ENCODE results near the gene MEIKIN.

MEIKIN gene

GRCh38 chr5:131767891-131768290 lies 177.6 kb downstream of the MEIKIN start:
- POLR2A ChIA-PET: no interaction called here
- TF ChIP-seq ARNT (IDR thresholded peaks at IDR 0.05) (no peak), FOXK2 (IDR thresholded peaks at IDR 0.05) (no peak), L3MBTL2 (conservative IDR thresholded peaks at IDR 0.05) (no peak), HDGF (IDR thresholded peaks at IDR 0.05; ENCODE audit: borderline replicate concordance) (no peak), SUZ12 (IDR thresholded peaks at IDR 0.05) (no peak), FOXM1 (IDR thresholded peaks at IDR 0.05; ENCODE audit: borderline replicate concordance) (no peak), NFRKB (IDR thresholded peaks at IDR 0.05) (no peak), TARDBP (IDR thresholded peaks at IDR 0.05) (no peak), BHLHE40 (IDR thresholded peaks at IDR 0.05; ENCODE audit: borderline replicate concordance) (no peak), SP1 (IDR thresholded peaks at IDR 0.05) (no peak), ELF4 (IDR thresholded peaks at IDR 0.05) (no peak), LEF1 (IDR thresholded peaks at IDR 0.05; ENCODE audit: borderline replicate concordance) (no peak)
- TF ChIP-seq, protein P1, sequence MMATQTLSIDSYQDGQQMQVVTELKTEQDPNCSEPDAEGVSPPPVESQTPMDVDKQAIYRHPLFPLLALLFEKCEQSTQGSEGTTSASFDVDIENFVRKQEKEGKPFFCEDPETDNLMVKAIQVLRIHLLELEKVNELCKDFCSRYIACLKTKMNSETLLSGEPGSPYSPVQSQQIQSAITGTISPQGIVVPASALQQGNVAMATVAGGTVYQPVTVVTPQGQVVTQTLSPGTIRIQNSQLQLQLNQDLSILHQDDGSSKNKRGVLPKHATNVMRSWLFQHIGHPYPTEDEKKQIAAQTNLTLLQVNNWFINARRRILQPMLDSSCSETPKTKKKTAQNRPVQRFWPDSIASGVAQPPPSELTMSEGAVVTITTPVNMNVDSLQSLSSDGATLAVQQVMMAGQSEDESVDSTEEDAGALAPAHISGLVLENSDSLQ (IDR thresholded peaks at IDR 0.05): no peak
- CTCF ChIA-PET: interaction anchor here (0.6 kb wide), 1 partner anchor 904 kb away, joined by 4 read pairs; no protein-coding TSS in a partner anchor
- no peak for DNase-seq (ENCODE audit: extremely low spot score)

- no peak for DNase-seq (ENCODE audit: extremely low spot score)
- TF ChIP-seq HDGF (IDR thresholded peaks at IDR 0.05; ENCODE audit: borderline replicate concordance) (no peak), NFRKB (IDR thresholded peaks at IDR 0.05) (no peak), BHLHE40 (IDR thresholded peaks at IDR 0.05; ENCODE audit: borderline replicate concordance) (no peak), CTBP1 (IDR thresholded peaks at IDR 0.05; ENCODE audit: borderline replicate concordance) (no peak), LEF1 (IDR thresholded peaks at IDR 0.05; ENCODE audit: borderline replicate concordance) (no peak), TARDBP (IDR thresholded peaks at IDR 0.05) (no peak), FOXM1 (IDR thresholded peaks at IDR 0.05; ENCODE audit: borderline replicate concordance) (no peak), FOXA1 (IDR thresholded peaks at IDR 0.05) (no peak), SP1 (IDR thresholded peaks at IDR 0.05) (no peak)
- TF ChIP-seq, protein P1 (IDR thresholded peaks at IDR 0.05): no peak
- ChIA-PET CTCF (no interaction called here), POLR2A (no interaction called here)
Observed at GRCh38 chr5:131766689-131767088, 178.8 kb downstream of the MEIKIN start.

- no peak for TF ChIP-seq NFRKB (IDR thresholded peaks at IDR 0.05)
- no peak for TF ChIP-seq BHLHE40 (IDR thresholded peaks at IDR 0.05; ENCODE audit: borderline replicate concordance)
- no peak for TF ChIP-seq L3MBTL2 (conservative IDR thresholded peaks at IDR 0.05)
- no peak for TF ChIP-seq ARNT (IDR thresholded peaks at IDR 0.05)
- TF ChIP-seq ZNF384 (IDR thresholded peaks at IDR 0.05): no peak
- TF ChIP-seq FOXA1 (IDR thresholded peaks at IDR 0.05): no peak
- TF ChIP-seq CTBP1 (IDR thresholded peaks at IDR 0.05; ENCODE audit: borderline replicate concordance): no peak
- no peak for TF ChIP-seq SUZ12 (IDR thresholded peaks at IDR 0.05)
- TF ChIP-seq, protein P1 (IDR thresholded peaks at IDR 0.05): no peak
- no peak for TF ChIP-seq SP1 (IDR thresholded peaks at IDR 0.05)
- TF ChIP-seq FOXK2 (IDR thresholded peaks at IDR 0.05): no peak
- TF ChIP-seq HDGF (IDR thresholded peaks at IDR 0.05; ENCODE audit: borderline replicate concordance): no peak
- CTCF ChIA-PET: no interaction called here
- POLR2A ChIA-PET: no interaction called here
Observed at GRCh38 chr5:131765261-131765660, 180.2 kb downstream of the MEIKIN start.

DNA sequence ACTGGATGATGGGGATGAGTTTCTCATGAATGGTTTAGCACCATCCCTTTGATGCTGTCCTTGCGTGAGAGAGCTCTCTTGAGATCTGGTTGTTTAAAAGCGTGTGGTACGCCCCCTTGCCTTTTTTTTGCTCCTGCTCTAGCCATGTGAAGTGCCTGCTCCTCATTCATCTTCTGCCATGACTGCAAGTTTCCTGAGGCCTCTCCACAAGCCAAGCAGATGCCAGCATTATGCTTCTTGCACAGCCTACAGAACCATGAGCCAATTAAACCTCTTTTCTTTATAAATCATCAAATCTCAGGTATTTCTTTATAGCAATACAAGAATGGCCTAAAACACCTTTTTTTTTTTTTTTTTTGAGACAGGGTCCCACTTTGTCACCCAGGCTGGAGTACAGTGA lies 181.5 kb downstream of the MEIKIN start:
- POLR2A ChIA-PET: no interaction called here

More at GRCh38 chr5:131765261-131765660, 180.2 kb downstream of the MEIKIN start:
- DNase-seq (ENCODE audit: extremely low spot score): no peak

DNA sequence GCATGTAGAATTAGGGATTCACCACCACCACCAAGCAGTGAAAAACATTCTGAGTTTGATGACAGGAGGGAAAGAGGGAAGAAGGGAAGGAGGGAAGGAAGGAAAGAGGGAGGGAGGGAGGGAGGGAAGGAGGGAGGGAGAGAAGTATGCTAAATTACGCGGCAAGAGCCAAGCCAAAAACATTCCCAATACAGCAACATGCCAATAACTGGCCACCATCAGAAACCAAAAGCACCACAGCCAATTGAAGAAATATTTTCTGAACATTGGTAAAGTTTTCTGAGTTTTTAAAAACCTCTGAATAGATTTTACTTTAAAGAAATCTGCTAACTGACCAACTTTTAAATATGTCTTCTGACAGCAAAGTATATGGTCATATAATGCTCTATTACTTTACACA lies 184.7 kb downstream of the MEIKIN start:
- ChIA-PET CTCF (no interaction called here), POLR2A (no interaction called here)
- TF ChIP-seq ZNF384 (IDR thresholded peaks at IDR 0.05) (no peak), LEF1 (IDR thresholded peaks at IDR 0.05; ENCODE audit: borderline replicate concordance) (no peak), TARDBP (IDR thresholded peaks at IDR 0.05) (no peak), ELF4 (IDR thresholded peaks at IDR 0.05) (no peak), NFRKB (IDR thresholded peaks at IDR 0.05) (no peak), L3MBTL2 (conservative IDR thresholded peaks at IDR 0.05) (no peak), HDGF (IDR thresholded peaks at IDR 0.05; ENCODE audit: borderline replicate concordance) (no peak), FOXA1 (IDR thresholded peaks at IDR 0.05) (no peak)
- TF ChIP-seq, protein P1 (IDR thresholded peaks at IDR 0.05): no peak
- DNase-seq (ENCODE audit: extremely low spot score): no peak

More for the DNA sequence above, 181.5 kb downstream of the MEIKIN start:
- CTCF ChIA-PET: no interaction called here
- no peak for DNase-seq (ENCODE audit: extremely low spot score)
- TF ChIP-seq NFRKB (IDR thresholded peaks at IDR 0.05): no peak
- TF ChIP-seq, protein P1 (IDR thresholded peaks at IDR 0.05): no peak
- TF ChIP-seq LEF1 (IDR thresholded peaks at IDR 0.05; ENCODE audit: borderline replicate concordance): no peak
- TF ChIP-seq BHLHE40 (IDR thresholded peaks at IDR 0.05; ENCODE audit: borderline replicate concordance): no peak
- no peak for TF ChIP-seq FOXA1 (IDR thresholded peaks at IDR 0.05)

- DNase-seq (ENCODE audit: extremely low spot score): no peak
- CTCF ChIA-PET: no interaction called here
- TF ChIP-seq, protein P1 (IDR thresholded peaks at IDR 0.05): no peak
- TF ChIP-seq FOXM1 (IDR thresholded peaks at IDR 0.05; ENCODE audit: borderline replicate concordance) (no peak), ELF4 (IDR thresholded peaks at IDR 0.05) (no peak), SUZ12 (IDR thresholded peaks at IDR 0.05) (no peak)
- POLR2A ChIA-PET: no interaction called here
Observed at GRCh38 chr5:131759704-131760103, 185.8 kb downstream of the MEIKIN start.

Data from HEK293T (cell line).